ENCODE data around the gene MGAT3. TPM values are rescaled to one million over a fixed set of nuclear protein-coding genes. Genes with fewer than 3 reads are reported as not detected.

MGAT3 gene
- total and polyA plus RNA-seq, 2 donors (not counting 1 experiment from before 2014, with no cell fraction given) = 11.1 to 27.8 TPM

DNA sequence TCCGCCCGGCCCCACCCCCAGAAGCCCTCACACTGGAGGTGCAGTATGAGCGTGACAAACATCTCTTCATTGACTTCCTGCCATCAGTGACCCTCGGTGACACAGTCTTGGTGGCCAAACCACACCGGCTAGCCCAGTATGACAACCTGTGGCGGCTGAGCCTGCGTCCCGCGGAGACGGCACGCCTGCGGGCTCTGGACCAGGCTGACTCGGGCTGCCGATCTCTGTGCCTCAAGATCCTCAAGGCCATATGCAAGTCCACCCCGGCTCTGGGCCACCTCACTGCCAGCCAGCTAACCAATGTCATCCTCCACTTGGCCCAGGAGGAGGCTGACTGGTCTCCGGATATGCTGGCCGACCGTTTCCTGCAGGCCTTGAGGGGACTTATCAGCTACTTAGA, 57.0 kb downstream of the MGAT3 start:
- ATAC-seq (ENCODE audit: low read depth) (no peak), DNase-seq (no peak)
- peaks cover 43% of the 10 kb centered on the region for H4K20me1 ChIP-seq (ENCODE audit: control insufficient read depth, insufficient read depth, low read length, poor library complexity, severe bottlenecking)
- Mint-ChIP-seq H3K9me3 (ENCODE audit: insufficient read depth) (no peaks in the 10 kb centered on the region), H3K27ac (no peak overlapping the region), H3K4me1 (peaks cover 26% of the 10 kb centered on the region), H3K27me3 (no peaks in the 10 kb centered on the region), H3K4me3 (no peak overlapping the region)
- 95% methylated on average over 18 of the region's 18 CpGs for WGBS (ENCODE audit: insufficient coverage)
- no peak overlapping the region for H2AFZ ChIP-seq (ENCODE audit: insufficient read depth, low read depth, low read length, poor library complexity, severe bottlenecking)
- no peak for TF ChIP-seq CTCF (IDR thresholded peaks at IDR 0.05)
- TF ChIP-seq EZH2 (IDR thresholded peaks at IDR 0.05; ENCODE audit: borderline replicate concordance, insufficient read depth, low read depth, low read length, poor library complexity, severe bottlenecking) = no peak
- H3K27ac ChIP-seq (ENCODE audit: low read length in 2 of 2) = no peak overlapping the region
- no peaks in the 10 kb centered on the region for H3K9me3 ChIP-seq (ENCODE audit: control extremely low read depth in 1 of 3, control insufficient read depth in 2 of 3, insufficient read depth in 1 of 3, low read length in 2 of 3)
- peaks cover 42% of the 10 kb centered on the region for H3K79me2 ChIP-seq (ENCODE audit: control insufficient read depth, insufficient read depth, low read length)
- H3K4me3 ChIP-seq (ENCODE audit: control extremely low read depth in 1 of 5, extremely low read depth in 1 of 5, insufficient read depth in 1 of 5, low read depth in 2 of 5, low read length in 4 of 5) = no peak overlapping the region
- ChIA-PET POLR2A (interaction anchor here (1.0 kb wide), 1 partner anchor 67 kb away, joined by 3 read pairs; no protein-coding TSS in a partner anchor), CTCF (interaction anchor here (1.2 to 6.0 kb wide), 13 partner anchors 9 to 343 kb away, joined by 3 to 85 read pairs (median 7); partner anchors contain the start of genes MIEF1, RPS19BP1 and TAB1)
- intact Hi-C loops (cut with micrococcal nuclease) = loop anchor here (1.0 kb wide), 3 partner anchors 17 to 170 kb away; no protein-coding TSS in a partner anchor
- H3K4me1 ChIP-seq (ENCODE audit: control insufficient read depth in 2 of 2, insufficient read depth in 2 of 2, low read length in 2 of 2) = peaks cover under 1 to 2% of the 10 kb centered on the region in 2 donors
- no peak overlapping the region for H3K9ac ChIP-seq (ENCODE audit: low read length)
- no peak overlapping the region for H3K4me2 ChIP-seq (replicated peaks; ENCODE audit: low read depth, low read length, poor library complexity, severe bottlenecking)
- H3K27me3 ChIP-seq (replicated peaks in 1 of 4; ENCODE audit: control extremely low read depth in 1 of 4, control insufficient read depth in 3 of 4, insufficient read depth in 4 of 4, low read length in 3 of 4) = no peaks in the 10 kb centered on the region
- peaks cover 0 to 61% of the 10 kb centered on the region in 2 experiments for H3K36me3 ChIP-seq (replicated peaks in 1 of 2; ENCODE audit: control extremely low read depth in 1 of 2, control insufficient read depth in 1 of 2, extremely low read depth in 1 of 2, insufficient read depth in 2 of 2, low read length in 1 of 2)

GRCh38 chr22:39514373-39514973, 57.7 kb downstream of the MGAT3 start:
- peak; percentile 41 for ATAC-seq (ENCODE audit: low read depth)
- H3K4me1 ChIP-seq (ENCODE audit: control insufficient read depth in 2 of 2, insufficient read depth in 2 of 2, low read length in 2 of 2) = peaks cover 7 to 9% of the 10 kb centered on the region in 2 donors
- H3K27me3 ChIP-seq (replicated peaks in 1 of 4; ENCODE audit: control extremely low read depth in 1 of 4, control insufficient read depth in 3 of 4, insufficient read depth in 4 of 4, low read length in 3 of 4) = no peaks in the 10 kb centered on the region
- H4K20me1 ChIP-seq (ENCODE audit: control insufficient read depth, insufficient read depth, low read length, poor library complexity, severe bottlenecking) = peaks cover 42% of the 10 kb centered on the region
- Mint-ChIP-seq H3K27me3 (no peaks in the 10 kb centered on the region), H3K27ac (peak overlapping the region; percentile 60), H3K4me3 (no peak overlapping the region), H3K9me3 (ENCODE audit: insufficient read depth) (no peaks in the 10 kb centered on the region), H3K4me1 (peaks cover 28% of the 10 kb centered on the region)
- TF ChIP-seq CTCF (IDR thresholded peaks at IDR 0.05) (peak; percentile 73), EZH2 (IDR thresholded peaks at IDR 0.05; ENCODE audit: borderline replicate concordance, insufficient read depth, low read depth, low read length, poor library complexity, severe bottlenecking) (no peak)
- intact Hi-C loops (cut with micrococcal nuclease) = loop anchor here (1.0 kb wide), 3 partner anchors 18 to 171 kb away; no protein-coding TSS in a partner anchor
- peak; percentile 66 for DNase-seq
- POLR2A ChIA-PET = interaction anchor here (1.0 kb wide), 2 partner anchors 12 to 67 kb away, joined by 3 read pairs; partner anchors contain the start of gene MIEF1
- no peak overlapping the region for H3K4me2 ChIP-seq (replicated peaks; ENCODE audit: low read depth, low read length, poor library complexity, severe bottlenecking)
- H3K9ac ChIP-seq (ENCODE audit: low read length) = no peak overlapping the region
- CTCF ChIA-PET = interaction anchor here (0.7 to 6.0 kb wide), 20 partner anchors 9 to 510 kb away, joined by 3 to 85 read pairs (median 5); partner anchors contain the start of genes MIEF1, RPS19BP1, SYNGR1 and TAB1
- H3K79me2 ChIP-seq (ENCODE audit: control insufficient read depth, insufficient read depth, low read length) = peaks cover 42% of the 10 kb centered on the region
- no peaks in the 10 kb centered on the region for H3K9me3 ChIP-seq (ENCODE audit: control extremely low read depth in 1 of 3, control insufficient read depth in 2 of 3, insufficient read depth in 1 of 3, low read length in 2 of 3)
- H3K27ac ChIP-seq (ENCODE audit: low read length in 2 of 2) = no peak overlapping the region
- no peak overlapping the region for H3K4me3 ChIP-seq (ENCODE audit: control extremely low read depth in 1 of 5, extremely low read depth in 1 of 5, insufficient read depth in 1 of 5, low read depth in 2 of 5, low read length in 4 of 5)
- H2AFZ ChIP-seq (ENCODE audit: insufficient read depth, low read depth, low read length, poor library complexity, severe bottlenecking) = no peak overlapping the region
- WGBS (ENCODE audit: insufficient coverage) = 28% methylated on average over 5 of the region's 8 CpGs
- H3K36me3 ChIP-seq (replicated peaks in 1 of 2; ENCODE audit: control extremely low read depth in 1 of 2, control insufficient read depth in 1 of 2, extremely low read depth in 1 of 2, insufficient read depth in 2 of 2, low read length in 1 of 2) = peaks cover 0 to 54% of the 10 kb centered on the region in 2 experiments
